HEK293 (cell line): ENCODE measurements around the gene GJC2.

Source experiments
- CTCF ChIA-PET: fragments of 350-600 bp; formaldehyde crosslinking; extraction: SDS; loops from one replicate; lab custom pipeline; 2021; ENCODE audit warnings: antibody characterized with exemption; lab: Yijun Ruan, JAX
- POLR2A ChIA-PET: fragments of 300-600 bp; formaldehyde crosslinking; extraction: SDS; loops from one replicate; lab custom pipeline; 2020; ENCODE audit warnings: antibody characterized with exemption, inconsistent platforms; lab: Yijun Ruan, JAX
- H3K27ac ChIP-seq: fragments of 200-500 bp; sonication (Bioruptor generic); 2 replicates; pipeline ENCODE4 v1.5.1; 2014; ENCODE audit warnings: low read depth, low read length, control low read depth, inconsistent platforms; ENCODE audit errors: extremely low read depth
- H3K36me3 ChIP-seq, 2 experiments: fragments of 200-500 bp in 1 of 2; sonication (Bioruptor generic) in 1 of 2; 1 replicate in 1 of 2; 2 replicates in 1 of 2; pipeline ENCODE4 v1.5.1; 2014 to 2017; ENCODE audit warnings: inconsistent platforms in 2 of 2, low read length in 2 of 2; ENCODE audit not compliant: control insufficient read depth in 2 of 2, insufficient read depth in 1 of 2
- H3K4me1 ChIP-seq: fragments of 200-500 bp; sonication (Bioruptor generic); 2 replicates; pipeline ENCODE4 v1.5.1; 2014; ENCODE audit warnings: mild to moderate bottlenecking, low read length, inconsistent platforms; ENCODE audit not compliant: control insufficient read depth, insufficient read depth
- H3K4me3 ChIP-seq: 2 replicates; pipeline ENCODE4 v1.5.1; 2011; ENCODE audit warnings: low read depth, mild to moderate bottlenecking, control low read depth, low read length, moderate library complexity
- H3K9me3 ChIP-seq: fragments of 200-500 bp; sonication (Bioruptor generic); 2 replicates; pipeline ENCODE4 v1.5.1; 2014; ENCODE audit warnings: low read depth, low read length, inconsistent platforms; ENCODE audit not compliant: control insufficient read depth, insufficient read depth
- GLIS2 ChIP-seq: fragments of 450-650 bp; formaldehyde crosslinking; IDR thresholded peaks from 2 replicates; pipeline ENCODE4 v1.5.1; 2016; ENCODE audit warnings: missing biosample characterization, missing genetic modification characterization
- KLF10 ChIP-seq: fragments of 450-650 bp; IDR thresholded peaks from 2 replicates; pipeline ENCODE4 v1.5.1; 2018; ENCODE audit warnings: missing biosample characterization, mild to moderate bottlenecking, missing genetic modification characterization
- KLF17 ChIP-seq: fragments of 450-650 bp; formaldehyde crosslinking; IDR thresholded peaks from 2 replicates; pipeline ENCODE4 v1.5.1; 2016; ENCODE audit warnings: missing biosample characterization, missing genetic modification characterization
- MYNN ChIP-seq: fragments of 450-650 bp; formaldehyde crosslinking; IDR thresholded peaks from 2 replicates; pipeline ENCODE4 v1.5.1; 2016; ENCODE audit warnings: missing biosample characterization, missing genetic modification characterization, borderline replicate concordance
- MZF1 ChIP-seq: fragments of 450-650 bp; formaldehyde crosslinking; IDR thresholded peaks from 2 replicates; pipeline ENCODE4 v1.5.1; 2017; ENCODE audit warnings: missing biosample characterization, missing genetic modification characterization, borderline replicate concordance
- OVOL3 ChIP-seq: fragments of 450-650 bp; formaldehyde crosslinking; IDR thresholded peaks from 2 replicates; pipeline ENCODE4 v1.5.1; 2016; ENCODE audit warnings: missing biosample characterization, missing genetic modification characterization
- PBX3 ChIP-seq: sonication (generic); formaldehyde crosslinking; IDR thresholded peaks from 2 replicates; pipeline ENCODE4 v1.8.1; 2022; ENCODE audit warnings: mild to moderate bottlenecking, moderate library complexity, missing genetic modification reagents
- PRDM10 ChIP-seq: fragments of 450-650 bp; formaldehyde crosslinking; IDR thresholded peaks from 2 replicates; pipeline ENCODE4 v1.5.1; 2016; ENCODE audit warnings: missing biosample characterization, missing genetic modification characterization
- SALL2 ChIP-seq: fragments of 450-650 bp; formaldehyde crosslinking; IDR thresholded peaks from 2 replicates; pipeline ENCODE4 v1.5.0; 2017; ENCODE audit warnings: missing biosample characterization, mild to moderate bottlenecking, missing genetic modification characterization, borderline replicate concordance
- SETDB1 ChIP-seq: IDR thresholded peaks from one replicate; pipeline ENCODE4 v1.6.1; 2017; ENCODE audit warnings: mild to moderate bottlenecking, low read length, moderate library complexity, mixed read lengths; ENCODE audit not compliant: insufficient read length
- ZBTB48 ChIP-seq: fragments of 450-650 bp; formaldehyde crosslinking; IDR thresholded peaks from 2 replicates; pipeline ENCODE4 v1.5.1; 2016; ENCODE audit warnings: missing biosample characterization, missing genetic modification characterization
- ZFHX2 ChIP-seq: fragments of 450-650 bp; formaldehyde crosslinking; conservative IDR thresholded peaks from 2 replicates; pipeline ENCODE4 v1.5.1; 2016; ENCODE audit warnings: missing biosample characterization, missing genetic modification characterization
- ZNF16 ChIP-seq: fragments of 450-650 bp; formaldehyde crosslinking; IDR thresholded peaks from 2 replicates; pipeline ENCODE4 v1.5.1; 2016; ENCODE audit warnings: low read depth, missing biosample characterization, missing genetic modification characterization
- ZNF2 ChIP-seq: fragments of 450-650 bp; formaldehyde crosslinking; IDR thresholded peaks from 2 replicates; pipeline ENCODE4 v1.5.1; 2016; ENCODE audit warnings: missing biosample characterization, missing genetic modification characterization
- ZNF221 ChIP-seq: fragments of 450-650 bp; formaldehyde crosslinking; IDR thresholded peaks from 2 replicates; pipeline ENCODE4 v1.5.1; 2017; ENCODE audit warnings: missing biosample characterization, missing genetic modification characterization, borderline replicate concordance
- ZNF335 ChIP-seq: fragments of 450-650 bp; formaldehyde crosslinking; conservative IDR thresholded peaks from 2 replicates; pipeline ENCODE4 v1.5.1; 2016; ENCODE audit warnings: missing biosample characterization, missing genetic modification characterization
- ZNF404 ChIP-seq: fragments of 450-650 bp; formaldehyde crosslinking; IDR thresholded peaks from 2 replicates; pipeline ENCODE4 v1.5.1; 2017; ENCODE audit warnings: missing biosample characterization, missing genetic modification characterization
- ZNF433 ChIP-seq: fragments of 450-650 bp; formaldehyde crosslinking; IDR thresholded peaks from 2 replicates; pipeline ENCODE4 v1.5.1; 2016; ENCODE audit warnings: missing biosample characterization, missing genetic modification characterization, low read depth
- ZNF548 ChIP-seq: fragments of 450-650 bp; formaldehyde crosslinking; IDR thresholded peaks from 2 replicates; pipeline ENCODE4 v1.5.1; 2016; ENCODE audit warnings: missing biosample characterization, missing genetic modification characterization
- ZNF610 ChIP-seq: fragments of 450-650 bp; formaldehyde crosslinking; IDR thresholded peaks from 2 replicates; pipeline ENCODE4 v1.5.1; 2016; ENCODE audit warnings: missing biosample characterization, missing genetic modification characterization, borderline replicate concordance
- ZNF639 ChIP-seq: fragments of 450-650 bp; formaldehyde crosslinking; IDR thresholded peaks from 2 replicates; pipeline ENCODE4 v1.5.1; 2016; ENCODE audit warnings: missing biosample characterization, missing genetic modification characterization
- ZNF660 ChIP-seq: fragments of 450-650 bp; IDR thresholded peaks from 2 replicates; pipeline ENCODE4 v1.5.1; 2018; ENCODE audit warnings: missing biosample characterization, mild to moderate bottlenecking, missing genetic modification characterization
- ZNF747 ChIP-seq: fragments of 450-650 bp; formaldehyde crosslinking; IDR thresholded peaks from 2 replicates; pipeline ENCODE4 v1.5.1; 2016; ENCODE audit warnings: missing biosample characterization, missing genetic modification characterization
- ZNF768 ChIP-seq: fragments of 450-650 bp; formaldehyde crosslinking; IDR thresholded peaks from 2 replicates; pipeline ENCODE4 v1.5.1; 2018; ENCODE audit warnings: missing biosample characterization, mild to moderate bottlenecking, missing genetic modification characterization
- ZNF777 ChIP-seq: fragments of 450-650 bp; formaldehyde crosslinking; IDR thresholded peaks from 2 replicates; pipeline ENCODE4 v1.5.1; 2017; ENCODE audit warnings: missing biosample characterization, missing genetic modification characterization, borderline replicate concordance
- ZNF791 ChIP-seq: fragments of 450-650 bp; formaldehyde crosslinking; IDR thresholded peaks from 2 replicates; pipeline ENCODE4 v1.5.1; 2016; ENCODE audit warnings: missing biosample characterization, missing genetic modification characterization
- ZSCAN30 ChIP-seq: fragments of 450-650 bp; IDR thresholded peaks from 2 replicates; pipeline ENCODE4 v1.5.1; 2018; ENCODE audit warnings: missing biosample characterization, mild to moderate bottlenecking, missing genetic modification characterization, moderate library complexity
- ZXDB ChIP-seq: fragments of 450-650 bp; formaldehyde crosslinking; IDR thresholded peaks from 2 replicates; pipeline ENCODE4 v1.5.1; 2016; ENCODE audit warnings: missing biosample characterization, missing genetic modification characterization

The GJC2 gene

GRCh38 chr1:228136901-228137300, 12.8 kb upstream of the GJC2 start:
- POLR2A ChIA-PET = interaction anchor here (1.7 kb wide), 1 partner anchor 28 kb away, joined by 6 read pairs; no protein-coding TSS in a partner anchor
- TF ChIP-seq SETDB1 = no peak
- TF ChIP-seq PRDM10 = no peak
- TF ChIP-seq ZNF548 (tag by site-specific recombination) = no peak
- TF ChIP-seq MYNN (tag by site-specific recombination) = no peak
- TF ChIP-seq PBX3 = no peak
- no peak for TF ChIP-seq ZNF433 (tag by site-specific recombination)
- TF ChIP-seq KLF17 (tag by site-specific recombination) = no peak
- no peak for TF ChIP-seq ZFHX2 (tag by site-specific recombination)
- TF ChIP-seq SALL2 = no peak
- peaks cover 11% of the 10 kb centered on the region for H3K4me1 ChIP-seq
- CTCF ChIA-PET = interaction anchor here (0.6 to 1.3 kb wide), 6 partner anchors 8 to 322 kb away, joined by 3 to 7 read pairs (median 4); partner anchors contain the start of gene IBA57
- H3K4me3 ChIP-seq = no peak overlapping the region
- H3K9me3 ChIP-seq = no peaks in the 10 kb centered on the region
- H3K27ac ChIP-seq = no peak overlapping the region
- H3K36me3 ChIP-seq = peaks cover 0 to 6% of the 10 kb centered on the region in 2 experiments; a peak in 1 of 3 replicates

GRCh38 chr1:228139406-228139930, 10.3 kb upstream of the GJC2 start:
- H3K9me3 ChIP-seq = no peaks in the 10 kb centered on the region
- TF ChIP-seq ZNF768 (tag by site-specific recombination) (no peak), ZNF335 (tag by site-specific recombination) (peak; percentile 71), ZNF404 (tag by site-specific recombination) (no peak), ZNF791 (tag by site-specific recombination) (no peak), ZXDB (tag by site-specific recombination) (no peak), ZNF660 (tag by site-specific recombination) (peak; percentile 9), ZSCAN30 (tag by site-specific recombination) (peak; percentile 84), ZNF777 (tag by site-specific recombination) (no peak), ZBTB48 (tag by site-specific recombination) (peak; percentile 47; the same call in 1 of the 2 replicates), GLIS2 (no peak), ZNF747 (no peak), ZNF16 (no peak), ZNF610 (peak; percentile 52), ZNF221 (tag by site-specific recombination) (no peak), KLF10 (tag by site-specific recombination) (no peak), ZNF639 (tag by site-specific recombination) (peak; percentile 38; the same call in 1 of the 2 replicates), MZF1 (tag by site-specific recombination) (peak; percentile 49; the same call in 1 of the 2 replicates), OVOL3 (tag by site-specific recombination) (0 out of 2 replicates have a peak, but pooled peaks have one; percentile 7), ZNF2 (tag by site-specific recombination) (peak; percentile 27; the same call in 1 of the 2 replicates)

More at GRCh38 chr1:228139406-228139930, 10.3 kb upstream of the GJC2 start:
- Histone ChIP-seq H3K27ac (peak overlapping the region; percentile 75), H3K4me3 (peak overlapping the region; percentile 90), H3K36me3 (peaks cover 0 to 15% of the 10 kb centered on the region in 2 experiments; a peak in 1 of 3 replicates), H3K4me1 (peaks cover 13% of the 10 kb centered on the region)
- ChIA-PET CTCF (interaction anchor here (0.7 to 2.2 kb wide), 3 partner anchors 9 to 672 kb away, joined by 3 to 12 read pairs (median 3); no protein-coding TSS in a partner anchor), POLR2A (interaction anchor here (1.0 to 2.2 kb wide), 4 partner anchors 12 to 35 kb away, joined by 3 to 38 read pairs (median 8); partner anchors contain the start of gene IBA57)
